Sigmoid colon (tissue), 7 donors: ENCODE results near the gene MYRIP. TPM values are rescaled to one million over a fixed set of nuclear protein-coding genes. Genes with fewer than 3 reads are reported as not detected.

Experiments used
- DNase-seq: peaks from one replicate; pipeline ENCODE4 v3.0.0-alpha.2; 2019
- H3K27ac ChIP-seq, 4 donors: fragments of 200-600 bp; sonication (generic); one replicate each; pipeline ENCODE4 v1.5.1; 2016 to 2019; ENCODE audit warnings: mild to moderate bottlenecking in 1 of 4
- H3K27me3 ChIP-seq, 3 donors: fragments of 200-600 bp; sonication (generic); one replicate each; pipeline ENCODE4 v1.5.1; 2019; ENCODE audit warnings: mild to moderate bottlenecking in 1 of 3
- H3K36me3 ChIP-seq, 4 donors: fragments of 200-600 bp; sonication (generic); one replicate each; pipeline ENCODE4 v1.5.1; 2016 to 2019
- H3K4me1 ChIP-seq, 4 donors: fragments of 200-600 bp; sonication (generic); one replicate each; pipeline ENCODE4 v1.5.1; 2017 to 2019
- H3K4me3 ChIP-seq, 4 donors: fragments of 200-600 bp; sonication (generic); one replicate each; pipeline ENCODE4 v1.5.1; 2017 to 2019; ENCODE audit warnings: mild to moderate bottlenecking in 2 of 4, moderate library complexity in 1 of 4
- H3K9me3 ChIP-seq, 4 donors: fragments of 200-600 bp in 3 of 4; sonication (generic) in 3 of 4; one replicate each; pipeline versions ENCODE4 v1.5.1 to v1.6.1; 2013 to 2019
- EP300 ChIP-seq, 4 donors: sonication (generic); formaldehyde crosslinking; IDR thresholded peaks; one replicate each; pipeline ENCODE4 v1.6.1; 2017; ENCODE audit warnings: antibody characterized with exemption in 4 of 4
- POLR2A ChIP-seq, 2 donors: fragments of 450-650 bp; IDR thresholded peaks; one replicate each; pipeline ENCODE4 v1.6.1; 2016; ENCODE audit warnings: antibody characterized with exemption in 2 of 2, mild to moderate bottlenecking in 2 of 2, moderate library complexity in 2 of 2
- POLR2AphosphoS5 ChIP-seq, 4 donors: sonication (generic); formaldehyde crosslinking; IDR thresholded peaks; one replicate each; pipeline ENCODE4 v1.6.1; 2017; ENCODE audit warnings: antibody characterized with exemption in 4 of 4
- WGBS, 2 donors: extraction: QIAGEN DNeasy Blood & Tissue Kit; methylation state at CpG; one replicate each; pipeline ENCODE4 v1.1.7; 2013; 5-methylcytosine and 5-hydroxymethylcytosine counted together
- intact Hi-C: fragments of 100-400 bp; cut with DNase I; formaldehyde crosslinking; loops from one replicate; pipeline ENCODE4 v1.15.1; 2023
- polyA plus RNA-seq, 3 donors: library from polyadenylated mRNA; stranded (reverse); fragments of 200-250 nt; gene quantifications; one replicate each; pipeline ENCODE4 v1.2.3, GENCODE V29; 2013
- total RNA-seq, 4 donors: library from RNA; depleted of rRNA; stranded (reverse); fragments of >200 nt; gene quantifications; one replicate each; pipeline ENCODE4 v1.1.0, GENCODE V29; 2016
- TF ChIP-seq, protein P1 (sequence below), 4 experiments: fragments of 450-650 bp in 3 of 4; fragments of 200-600 bp in 1 of 4; IDR thresholded peaks; one replicate each; pipeline ENCODE4 v1.5.1; 2016 to 2019; ENCODE audit warnings: antibody characterized with exemption in 4 of 4, mild to moderate bottlenecking in 3 of 4, moderate library complexity in 2 of 4
- donor health status: healthy with polysubstance abuse.
- donor health status: Bipolar disorder and iron deficiency.
- donor health status: healthy.

MYRIP gene
- total and polyA plus RNA-seq, 7 donors = 2.2 to 5.5 (median 4.2) TPM

DNA sequence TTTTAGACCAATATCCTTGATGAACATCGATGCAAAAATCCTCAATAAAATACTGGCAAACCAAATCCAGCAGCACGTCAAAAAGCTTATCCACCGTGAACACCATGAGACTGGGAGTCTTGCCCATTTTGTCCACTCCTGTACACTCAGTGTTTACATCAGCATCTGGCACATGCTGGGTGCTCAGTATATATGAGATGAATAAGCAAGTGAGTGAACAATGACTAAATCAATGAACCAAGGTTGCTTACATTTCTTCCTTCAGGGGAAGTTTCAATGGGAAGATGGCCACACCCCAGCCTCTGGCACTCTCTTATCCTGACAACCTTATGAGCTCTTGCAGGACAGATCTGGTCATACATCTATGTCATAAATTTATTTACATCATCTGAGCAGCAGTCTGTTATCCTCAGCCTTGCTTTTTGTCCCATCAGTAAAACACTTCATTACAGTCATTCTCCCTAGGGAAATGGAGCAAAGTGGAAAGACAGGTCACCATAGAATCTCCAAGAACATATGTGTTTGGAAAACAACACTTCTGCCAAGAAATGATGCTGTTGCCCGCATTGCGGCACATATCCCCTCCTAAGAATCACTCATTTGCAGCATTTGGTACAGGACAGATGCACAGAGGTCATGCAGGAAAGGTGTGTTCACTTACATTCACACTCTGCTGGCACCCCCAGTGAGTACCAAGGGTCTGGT lies 328.3 kb downstream of the MYRIP start:
- DNase-seq = no peak
- Histone ChIP-seq H3K4me3 (no peak overlapping the region), H3K9me3 (no peaks in the 10 kb centered on the region), H3K4me1 (no peaks in the 10 kb centered on the region), H3K27me3 (no peaks in the 10 kb centered on the region), H3K27ac (no peak overlapping the region), H3K36me3 (no peaks in the 10 kb centered on the region)
- intact Hi-C loops = no loop called here
- no peak for TF ChIP-seq POLR2AphosphoS5 (IDR thresholded peaks at IDR 0.05)
- TF ChIP-seq, protein P1, sequence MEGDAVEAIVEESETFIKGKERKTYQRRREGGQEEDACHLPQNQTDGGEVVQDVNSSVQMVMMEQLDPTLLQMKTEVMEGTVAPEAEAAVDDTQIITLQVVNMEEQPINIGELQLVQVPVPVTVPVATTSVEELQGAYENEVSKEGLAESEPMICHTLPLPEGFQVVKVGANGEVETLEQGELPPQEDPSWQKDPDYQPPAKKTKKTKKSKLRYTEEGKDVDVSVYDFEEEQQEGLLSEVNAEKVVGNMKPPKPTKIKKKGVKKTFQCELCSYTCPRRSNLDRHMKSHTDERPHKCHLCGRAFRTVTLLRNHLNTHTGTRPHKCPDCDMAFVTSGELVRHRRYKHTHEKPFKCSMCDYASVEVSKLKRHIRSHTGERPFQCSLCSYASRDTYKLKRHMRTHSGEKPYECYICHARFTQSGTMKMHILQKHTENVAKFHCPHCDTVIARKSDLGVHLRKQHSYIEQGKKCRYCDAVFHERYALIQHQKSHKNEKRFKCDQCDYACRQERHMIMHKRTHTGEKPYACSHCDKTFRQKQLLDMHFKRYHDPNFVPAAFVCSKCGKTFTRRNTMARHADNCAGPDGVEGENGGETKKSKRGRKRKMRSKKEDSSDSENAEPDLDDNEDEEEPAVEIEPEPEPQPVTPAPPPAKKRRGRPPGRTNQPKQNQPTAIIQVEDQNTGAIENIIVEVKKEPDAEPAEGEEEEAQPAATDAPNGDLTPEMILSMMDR (IDR thresholded peaks at IDR 0.05) = no peak
- TF ChIP-seq EP300 (IDR thresholded peaks at IDR 0.05) = no peak
- TF ChIP-seq POLR2A (IDR thresholded peaks at IDR 0.05) = no peak
- WGBS, 2 donors = 87 to 89% methylated on average over 5 of the region's 5 CpGs

DNA sequence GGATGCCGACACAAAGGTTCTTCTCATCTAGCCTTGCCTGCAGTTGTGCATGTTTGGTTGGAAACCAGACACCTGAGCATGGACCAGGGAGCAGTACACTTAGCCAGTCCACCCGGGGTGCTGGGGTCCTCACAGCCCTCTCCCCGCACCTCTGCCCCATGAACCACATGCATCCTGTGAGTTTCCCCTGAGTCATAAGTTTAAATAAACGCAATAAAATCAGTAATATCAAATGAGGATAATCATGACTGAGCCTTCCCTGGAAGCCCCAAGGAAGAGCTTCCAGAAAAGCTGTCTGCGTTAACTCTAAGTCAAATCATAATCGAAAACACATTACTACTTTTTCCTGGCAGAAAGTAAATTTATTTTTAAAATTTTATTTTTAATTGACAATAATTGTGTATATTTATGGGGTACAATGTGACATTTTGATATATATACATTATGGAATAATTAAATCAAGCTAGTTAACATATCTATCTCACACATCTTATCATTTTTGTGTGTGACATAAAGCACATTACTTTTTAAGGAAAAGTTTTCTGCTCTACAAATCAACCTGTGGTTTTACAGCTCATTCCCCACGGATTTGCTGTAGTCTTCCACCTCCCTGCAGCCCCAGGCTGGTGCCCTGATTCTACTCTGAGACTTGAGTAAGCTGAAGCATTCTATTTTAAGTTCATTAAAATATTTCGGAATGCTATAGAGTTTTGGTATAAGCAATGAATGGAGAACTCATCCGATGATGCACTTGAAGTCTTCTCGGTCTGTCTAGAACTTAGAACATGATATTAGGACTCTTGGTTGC lies 334.1 kb downstream of the MYRIP start:
- H3K27me3 ChIP-seq = no peaks in the 10 kb centered on the region
- 89 to 90% methylated on average over 10 of the region's 10 CpGs for WGBS, 2 donors
- H3K4me3 ChIP-seq = no peak overlapping the region
- intact Hi-C loops = no loop called here
- TF ChIP-seq POLR2AphosphoS5 (IDR thresholded peaks at IDR 0.05) (no peak), EP300 (IDR thresholded peaks at IDR 0.05) (no peak), POLR2A (IDR thresholded peaks at IDR 0.05) (no peak)
- TF ChIP-seq, protein P1 (IDR thresholded peaks at IDR 0.05) = no peak
- no peaks in the 10 kb centered on the region for H3K4me1 ChIP-seq
- DNase-seq = no peak
- H3K9me3 ChIP-seq = no peaks in the 10 kb centered on the region
- no peaks in the 10 kb centered on the region for H3K36me3 ChIP-seq
- H3K27ac ChIP-seq = no peak overlapping the region

DNA sequence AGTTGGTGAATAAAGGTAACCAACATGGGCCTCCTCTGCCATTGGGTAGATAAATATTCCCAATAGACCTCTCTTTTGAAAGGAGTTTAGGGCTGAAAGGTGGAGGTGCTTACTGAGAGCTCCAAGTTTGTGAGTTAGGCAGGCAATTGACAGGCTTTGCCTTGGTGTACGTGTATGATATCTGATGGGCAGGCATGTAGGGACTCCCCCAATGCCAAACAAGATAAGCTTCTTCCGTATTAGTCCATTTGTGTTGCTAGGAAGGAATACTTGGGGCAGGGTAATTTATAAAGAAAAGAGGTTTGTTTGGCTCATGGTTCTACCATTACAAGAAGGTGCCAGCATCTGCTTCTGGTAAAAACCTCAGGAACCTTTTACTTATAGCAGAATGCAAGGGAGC lies 339.4 kb downstream of the MYRIP start:
- no peak overlapping the region for H3K4me3 ChIP-seq
- H3K27ac ChIP-seq = no peak overlapping the region
- no peak for TF ChIP-seq EP300 (IDR thresholded peaks at IDR 0.05)
- no peak for TF ChIP-seq POLR2A (IDR thresholded peaks at IDR 0.05)
- TF ChIP-seq, protein P1 (IDR thresholded peaks at IDR 0.05) = no peak
- TF ChIP-seq POLR2AphosphoS5 (IDR thresholded peaks at IDR 0.05) = no peak
- no peaks in the 10 kb centered on the region for H3K36me3 ChIP-seq
- peaks cover 0 to 2% (median 0%) of the 10 kb centered on the region in 4 donors for H3K9me3 ChIP-seq
- WGBS, 2 donors = 91 to 93% methylated on average over 2 of the region's 2 CpGs
- H3K4me1 ChIP-seq = no peaks in the 10 kb centered on the region
- intact Hi-C loops = no loop called here
- DNase-seq = no peak
- no peaks in the 10 kb centered on the region for H3K27me3 ChIP-seq

DNA sequence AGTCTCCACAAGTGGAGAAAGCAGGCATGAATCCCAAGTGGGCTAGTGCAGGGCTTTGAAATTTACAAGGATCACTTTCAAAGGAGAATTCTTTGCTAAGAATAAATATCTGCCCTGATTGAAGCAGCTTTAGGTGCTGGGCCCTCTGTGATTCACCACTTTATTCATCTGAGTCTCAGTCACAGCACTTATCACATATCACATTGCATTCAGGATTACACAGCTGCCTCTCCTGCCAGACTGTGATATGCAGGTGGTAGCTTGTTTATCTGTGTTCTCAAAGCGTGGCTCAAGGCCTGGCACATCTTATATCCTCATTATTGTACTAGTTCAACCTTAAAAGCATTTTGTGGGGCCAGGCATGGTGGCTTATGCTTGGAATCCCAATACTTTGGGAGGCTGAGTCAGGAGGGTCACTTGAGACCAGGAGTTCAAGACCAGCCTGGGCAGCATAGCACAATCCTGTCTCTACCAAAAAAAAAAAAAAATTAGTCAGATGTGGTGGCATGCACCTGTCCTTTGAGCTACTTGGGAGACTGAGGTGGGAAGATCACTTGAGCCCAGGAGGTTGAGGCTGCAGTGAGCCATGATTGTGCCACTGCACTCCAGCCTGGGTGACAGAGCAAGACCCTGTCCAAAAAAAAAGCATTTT lies 343.2 kb downstream of the MYRIP start:
- DNase-seq = no peak
- TF ChIP-seq, protein P1 (IDR thresholded peaks at IDR 0.05) = no peak
- TF ChIP-seq POLR2AphosphoS5 (IDR thresholded peaks at IDR 0.05) = no peak
- TF ChIP-seq EP300 (IDR thresholded peaks at IDR 0.05) = no peak
- no peak for TF ChIP-seq POLR2A (IDR thresholded peaks at IDR 0.05)
- Histone ChIP-seq H3K27me3 (no peaks in the 10 kb centered on the region), H3K9me3 (peaks cover 0 to 2% (median 0%) of the 10 kb centered on the region in 4 donors), H3K36me3 (no peaks in the 10 kb centered on the region), H3K4me1 (no peaks in the 10 kb centered on the region), H3K4me3 (no peak overlapping the region), H3K27ac (no peak overlapping the region)
- intact Hi-C loops = no loop called here
- WGBS, 2 donors = 31 to 51% methylated on average over 1 of the region's 1 CpG
